Keratinocyte (primary cell): Measurements from ENCODE around the gene NGRN.

Source experiments
- CTCF ChIP-seq, 3 experiments: IDR thresholded peaks in 1 of 3; conservative IDR thresholded peaks in 1 of 3; optimal IDR thresholded peaks in 1 of 3; 2 replicates in 2 of 3; 3 replicates in 1 of 3; pipeline versions ENCODE3 to v1.5.1; 2011; ENCODE audit warnings: low read length in 3 of 3, mild to moderate bottlenecking in 3 of 3, moderate library complexity in 2 of 3, control low read depth in 1 of 3, inconsistent platforms in 1 of 3; ENCODE audit not compliant: insufficient read depth in 2 of 3; ENCODE audit errors: extremely low read depth in 1 of 3
- EZH2 ChIP-seq: IDR thresholded peaks from one replicate; pipeline ENCODE4 v1.6.1; 2012; ENCODE audit warnings: inconsistent platforms, mild to moderate bottlenecking, low read length, moderate library complexity

DNA sequence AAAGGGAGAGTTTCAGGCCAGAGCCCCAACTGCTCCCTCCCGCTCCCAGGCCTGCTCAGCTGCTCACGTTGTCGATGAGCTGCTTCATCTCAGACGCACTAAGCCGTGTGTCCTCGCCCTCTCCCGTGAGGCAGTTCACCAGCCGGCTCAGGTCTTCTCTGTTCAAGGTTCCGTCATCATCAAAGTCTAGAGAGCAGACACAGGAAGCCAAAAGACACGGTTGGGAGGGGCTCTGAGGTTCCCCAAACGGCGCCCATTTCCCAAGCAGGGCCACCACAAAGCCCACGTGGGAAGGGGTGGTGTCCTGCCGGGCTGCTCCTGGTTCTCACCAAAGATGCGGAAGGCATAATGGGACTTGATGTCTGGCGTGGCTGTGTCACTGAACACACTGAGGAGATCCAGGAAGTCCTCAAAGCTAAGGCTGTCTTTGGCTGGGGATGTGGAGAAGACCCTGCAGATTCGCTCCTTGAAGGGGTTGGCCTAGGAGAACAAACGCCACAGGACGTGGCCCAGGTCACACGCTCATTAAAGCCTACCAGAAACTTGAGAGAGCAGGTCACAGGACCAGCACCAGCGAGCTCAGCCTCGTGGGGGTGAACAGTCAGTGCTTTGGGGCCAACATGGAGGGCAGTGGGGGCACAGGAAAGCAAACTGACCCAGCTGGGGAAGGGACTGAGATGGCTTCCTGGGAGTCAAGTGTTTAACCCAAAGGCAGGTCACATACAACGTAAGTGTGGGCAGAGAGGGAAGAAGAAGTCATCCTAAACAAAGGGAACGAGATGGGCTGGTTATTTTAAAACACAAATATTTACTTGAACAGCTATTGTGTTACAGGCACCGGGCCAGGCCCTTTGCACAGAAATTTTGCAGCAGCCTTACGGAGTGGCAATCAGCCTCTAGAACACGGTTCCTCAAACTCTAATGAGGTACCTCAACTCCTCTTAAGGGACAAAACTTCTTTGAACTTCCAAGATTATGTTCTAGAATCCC, 34.1 kb upstream of the NGRN start:
- TF ChIP-seq EZH2, result no peak
- TF ChIP-seq CTCF (optimal IDR thresholded peaks at IDR 0.05 in 1 of 3, IDR thresholded peaks at IDR 0.05 in 1 of 3, conservative IDR thresholded peaks at IDR 0.05 in 1 of 3; ENCODE audit: extremely low read depth in 1 of 3, insufficient read depth in 2 of 3, low read length in 3 of 3), result no peak
